HEK293 (cell line): ENCODE data around the gene SUPT3H.

Experiments used
- CTCF ChIP-seq: fragments of 450-650 bp; formaldehyde crosslinking; IDR thresholded peaks from 2 replicates; pipeline ENCODE4 v1.5.1; 2016; ENCODE audit warnings: missing biosample characterization, missing genetic modification characterization
- GLI2 ChIP-seq: fragments of 450-650 bp; formaldehyde crosslinking; IDR thresholded peaks from 2 replicates; pipeline ENCODE4; 2017; ENCODE audit warnings: missing biosample characterization, missing genetic modification characterization, low read depth, borderline replicate concordance
- GLIS2 ChIP-seq: fragments of 450-650 bp; formaldehyde crosslinking; IDR thresholded peaks from 2 replicates; pipeline ENCODE4 v1.5.1; 2016; ENCODE audit warnings: missing biosample characterization, missing genetic modification characterization
- SCRT2 ChIP-seq: fragments of 450-650 bp; formaldehyde crosslinking; IDR thresholded peaks from 2 replicates; pipeline ENCODE4 v1.5.1; 2016; ENCODE audit warnings: missing biosample characterization, missing genetic modification characterization
- YY1 ChIP-seq: fragments of 450-650 bp; formaldehyde crosslinking; IDR thresholded peaks from 2 replicates; pipeline ENCODE4 v1.5.1; 2018; ENCODE audit warnings: missing biosample characterization, missing genetic modification characterization
- ZNF121 ChIP-seq: fragments of 450-650 bp; formaldehyde crosslinking; IDR thresholded peaks from 2 replicates; pipeline ENCODE4 v1.5.1; 2016; ENCODE audit warnings: missing biosample characterization, missing genetic modification characterization
- ZNF169 ChIP-seq: fragments of 450-650 bp; formaldehyde crosslinking; IDR thresholded peaks from 2 replicates; pipeline ENCODE4 v1.5.1; 2016; ENCODE audit warnings: missing biosample characterization, missing genetic modification characterization
- ZNF792 ChIP-seq: fragments of 450-650 bp; formaldehyde crosslinking; IDR thresholded peaks from 2 replicates; pipeline ENCODE4 v1.5.1; 2016; ENCODE audit warnings: missing biosample characterization, missing genetic modification characterization
- ZSCAN4 ChIP-seq: fragments of 450-650 bp; formaldehyde crosslinking; IDR thresholded peaks from 2 replicates; pipeline ENCODE4 v1.5.1; 2017; ENCODE audit warnings: missing biosample characterization, missing genetic modification characterization

GRCh38 chr6:45260696-45261095, 117.0 kb downstream of the SUPT3H start:
- TF ChIP-seq CTCF (tag by site-specific recombination) (no peak), SCRT2 (tag by site-specific recombination) (no peak), ZNF169 (tag by site-specific recombination) (no peak), ZSCAN4 (no peak), GLIS2 (no peak), ZNF792 (no peak), YY1 (no peak), ZNF121 (tag by site-specific recombination) (no peak), GLI2 (no peak)
